K562 (cell line): Measurements from ENCODE around the gene PLSCR3. TPM values are rescaled to one million over a fixed set of nuclear protein-coding genes. Genes with fewer than 3 reads are reported as not detected.

ENCODE experiments used
- CCNT2 ChIP-seq: IDR thresholded peaks from 2 replicates; pipeline ENCODE4 v1.6.1; 2011; ENCODE audit warnings: borderline replicate concordance, low read depth, mild to moderate bottlenecking, moderate library complexity, mixed read lengths, low read length; ENCODE audit not compliant: insufficient read length; ENCODE audit errors: extremely low read depth
- EP400 ChIP-seq: fragments of 450-650 bp; IDR thresholded peaks from 2 replicates; pipeline ENCODE4 v1.6.1; 2017; ENCODE audit warnings: antibody characterized with exemption, mild to moderate bottlenecking, moderate library complexity
- MAZ ChIP-seq, 2 experiments: fragments of 450-650 bp in 1 of 2; sonication (generic) in 1 of 2; formaldehyde crosslinking; IDR thresholded peaks in 1 of 2; conservative IDR thresholded peaks in 1 of 2; 2 replicates each; pipeline versions ENCODE4 v1.4.0 to v1.5.0; 2020; ENCODE audit warnings: mild to moderate bottlenecking in 1 of 2, missing genetic modification reagents in 1 of 2
- MEF2A ChIP-seq: IDR thresholded peaks from 2 replicates; pipeline ENCODE4 v1.6.1; 2011; ENCODE audit warnings: low read depth, mild to moderate bottlenecking, low read length, moderate library complexity; ENCODE audit not compliant: control insufficient read depth
- PCBP1 ChIP-seq: fragments of 200-400 bp; formaldehyde crosslinking; IDR thresholded peaks from 2 replicates; pipeline ENCODE4 v1.6.1; 2018; ENCODE audit warnings: mild to moderate bottlenecking, low read depth, low read length; ENCODE audit not compliant: poor library complexity, severe bottlenecking
- PHF8 ChIP-seq: fragments of 200-600 bp; sonication (generic); IDR thresholded peaks from 2 replicates; pipeline ENCODE4 v1.6.1; 2012; ENCODE audit warnings: mixed run types, mild to moderate bottlenecking, inconsistent platforms, low read length, moderate library complexity, borderline replicate concordance
- SMAD4 ChIP-seq: fragments of 250-450 bp; sonication (Bioruptor Pico); conservative IDR thresholded peaks from 2 replicates; pipeline ENCODE4 v1.8.0; 2021; ENCODE audit warnings: inconsistent platforms, mild to moderate bottlenecking, moderate library complexity
- TOE1 ChIP-seq, 2 experiments: fragments of 450-650 bp in 1 of 2; sonication (generic) in 1 of 2; formaldehyde crosslinking in 1 of 2; IDR thresholded peaks; 2 replicates each; pipeline versions ENCODE4 v1.7.1 to v1.8.0; 2016 to 2022; ENCODE audit warnings: borderline replicate concordance in 2 of 2, mild to moderate bottlenecking in 2 of 2, antibody characterized with exemption in 1 of 2, inconsistent platforms in 1 of 2, low read depth in 1 of 2, missing genetic modification reagents in 1 of 2, moderate library complexity in 1 of 2
- TSC22D4 ChIP-seq: fragments of 450-650 bp; IDR thresholded peaks from 2 replicates; pipeline ENCODE4 v1.6.1; 2016; ENCODE audit warnings: missing genetic modification characterization, missing biosample characterization, control low read depth
- XRCC3 ChIP-seq: fragments of 450-650 bp; IDR thresholded peaks from 2 replicates; pipeline ENCODE4 v1.6.1; 2017; ENCODE audit warnings: mild to moderate bottlenecking, moderate library complexity
- ZNF347 ChIP-seq: fragments of 450-650 bp; formaldehyde crosslinking; IDR thresholded peaks from 2 replicates; pipeline ENCODE4 v1.4.0; 2020; ENCODE audit warnings: low read depth, mild to moderate bottlenecking, moderate library complexity
- ZNF507 ChIP-seq: conservative IDR thresholded peaks from 2 replicates; pipeline ENCODE4 v1.6.1; 2017; ENCODE audit warnings: missing genetic modification characterization, missing compliant biosample characterization
- ZNF584 ChIP-seq: fragments of 200-800 bp; sonication (Bioruptor generic); IDR thresholded peaks from 2 replicates; pipeline ENCODE4 v1.6.1; 2016; ENCODE audit warnings: low read depth, mild to moderate bottlenecking, missing genetic modification characterization, missing compliant biosample characterization
- polyA plus RNA-seq, 8 experiments: library from polyadenylated mRNA; depleted of rRNA in 4 of 8; stranded (reverse) in 5 of 8; unstranded in 3 of 8; fragments of >200 nt; fragmentation: Nextera tagmentation in 2 of 8; fragmentation: Illumina TruSeq in 1 of 8; extraction: Ambion mirVana in 2 of 8; extraction: Trizol in 1 of 8; gene quantifications; 2 replicates each; pipeline versions ENCODE4 v1.2.1 to v1.2.3, GENCODE V29; 2011 to 2014; ENCODE audit warnings: inconsistent platforms in 1 of 8, missing spikeins in 1 of 8
- total RNA-seq, 7 experiments: library from RNA; depleted of rRNA in 6 of 7; stranded (reverse); fragments of >200 nt in 6 of 7; fragmentation: Illumina TruSeq in 2 of 7; extraction: Trizol in 2 of 7; gene quantifications; 2 replicates each; pipeline versions ENCODE4 v1.2.1 to v1.2.3, GENCODE V29; 2011 to 2021; ENCODE audit warnings: low replicate concordance in 1 of 7
- TF ChIP-seq, protein P1 (sequence below): sonication (generic); formaldehyde crosslinking; IDR thresholded peaks from 2 replicates; pipeline ENCODE4 v1.8.1; 2023; ENCODE audit warnings: mild to moderate bottlenecking, missing genetic modification reagents, moderate library complexity
- TF ChIP-seq, protein P2 (sequence below): fragments of 450-650 bp; IDR thresholded peaks from 2 replicates; pipeline ENCODE4 v1.6.1; 2016; ENCODE audit warnings: low read depth, mild to moderate bottlenecking, moderate library complexity
- TF ChIP-seq, protein P3 (sequence below): sonication (generic); formaldehyde crosslinking; IDR thresholded peaks from 2 replicates; pipeline ENCODE4 v1.4.0; 2020; ENCODE audit warnings: mild to moderate bottlenecking, missing genetic modification reagents
- TF ChIP-seq, protein P4 (sequence below): fragments of 450-650 bp; formaldehyde crosslinking; IDR thresholded peaks from 2 replicates; pipeline ENCODE4 v1.4.0; 2020; ENCODE audit warnings: mild to moderate bottlenecking, mixed read lengths
- TF ChIP-seq, protein P5 (sequence below): IDR thresholded peaks from 2 replicates; pipeline ENCODE4 v1.6.1; 2016; ENCODE audit warnings: missing genetic modification characterization, missing compliant biosample characterization

PLSCR3 gene
- total and polyA plus RNA-seq, 9 of the 15 experiments (the other 6 are each of a cell fraction or from before 2014, with no cell fraction given), result 3.2 to 16.8 (median 4.5) TPM

DNA sequence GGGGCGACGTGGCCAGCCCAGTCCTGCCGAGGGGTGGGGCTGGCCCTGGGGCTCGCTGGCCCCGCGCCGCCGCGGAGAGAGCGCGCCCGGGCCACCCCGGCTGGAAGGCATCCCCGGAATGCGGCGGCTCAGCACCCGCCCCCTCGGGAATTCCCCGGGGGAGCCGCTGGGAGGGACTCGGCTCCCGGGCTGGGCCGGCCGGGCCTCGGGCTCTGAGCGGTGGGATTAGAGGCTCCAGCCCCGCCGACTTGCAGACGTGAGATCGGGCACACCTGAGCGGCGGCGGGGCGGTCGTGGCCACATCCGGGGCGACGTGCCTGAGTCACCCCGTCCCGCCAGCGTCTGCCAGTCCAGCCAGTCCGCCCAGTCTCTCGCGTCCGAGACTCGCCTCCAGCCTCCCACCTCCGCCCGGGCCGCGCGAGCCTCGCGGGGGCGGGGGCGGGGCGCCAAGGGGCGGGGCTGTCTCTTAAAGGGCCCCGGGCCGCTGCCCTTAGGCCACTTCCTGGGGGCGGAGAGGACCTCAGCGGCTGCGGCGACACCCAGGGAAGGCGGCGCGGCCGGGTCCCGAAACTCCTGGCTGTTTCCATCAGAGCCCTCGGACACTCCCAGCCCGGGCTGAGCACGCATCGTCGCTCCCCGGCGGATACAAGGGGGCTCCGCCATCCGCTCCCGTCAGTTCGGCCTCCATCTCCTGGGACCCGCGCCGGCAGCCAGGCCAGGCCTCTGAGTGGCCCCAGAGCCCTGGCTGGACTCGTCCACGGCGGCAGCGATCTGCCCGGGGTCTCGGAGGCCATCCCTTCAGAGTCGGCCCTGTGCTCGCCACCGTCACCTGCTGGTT lies 42.4 kb downstream of the PLSCR3 start, which contains the start of gene KCTD11 (continued):
- no peak for TF ChIP-seq XRCC3
- peak; percentile 93 for TF ChIP-seq SMAD4 (CRISPR knock-in tag)
- TF ChIP-seq, protein P1, sequence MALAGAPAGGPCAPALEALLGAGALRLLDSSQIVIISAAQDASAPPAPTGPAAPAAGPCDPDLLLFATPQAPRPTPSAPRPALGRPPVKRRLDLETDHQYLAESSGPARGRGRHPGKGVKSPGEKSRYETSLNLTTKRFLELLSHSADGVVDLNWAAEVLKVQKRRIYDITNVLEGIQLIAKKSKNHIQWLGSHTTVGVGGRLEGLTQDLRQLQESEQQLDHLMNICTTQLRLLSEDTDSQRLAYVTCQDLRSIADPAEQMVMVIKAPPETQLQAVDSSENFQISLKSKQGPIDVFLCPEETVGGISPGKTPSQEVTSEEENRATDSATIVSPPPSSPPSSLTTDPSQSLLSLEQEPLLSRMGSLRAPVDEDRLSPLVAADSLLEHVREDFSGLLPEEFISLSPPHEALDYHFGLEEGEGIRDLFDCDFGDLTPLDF (CRISPR knock-in tag), result no peak
- TF ChIP-seq TSC22D4 (tag), result no peak
- TF ChIP-seq, protein P2, sequence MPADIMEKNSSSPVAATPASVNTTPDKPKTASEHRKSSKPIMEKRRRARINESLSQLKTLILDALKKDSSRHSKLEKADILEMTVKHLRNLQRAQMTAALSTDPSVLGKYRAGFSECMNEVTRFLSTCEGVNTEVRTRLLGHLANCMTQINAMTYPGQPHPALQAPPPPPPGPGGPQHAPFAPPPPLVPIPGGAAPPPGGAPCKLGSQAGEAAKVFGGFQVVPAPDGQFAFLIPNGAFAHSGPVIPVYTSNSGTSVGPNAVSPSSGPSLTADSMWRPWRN, result no peak
- TF ChIP-seq ZNF507 (tag), result no peak
- peak; percentile 19 for TF ChIP-seq CCNT2
- TF ChIP-seq ZNF584 (CRISPR knock-in tag), result no peak
- TF ChIP-seq MEF2A, result no peak
- TF ChIP-seq, protein P3, sequence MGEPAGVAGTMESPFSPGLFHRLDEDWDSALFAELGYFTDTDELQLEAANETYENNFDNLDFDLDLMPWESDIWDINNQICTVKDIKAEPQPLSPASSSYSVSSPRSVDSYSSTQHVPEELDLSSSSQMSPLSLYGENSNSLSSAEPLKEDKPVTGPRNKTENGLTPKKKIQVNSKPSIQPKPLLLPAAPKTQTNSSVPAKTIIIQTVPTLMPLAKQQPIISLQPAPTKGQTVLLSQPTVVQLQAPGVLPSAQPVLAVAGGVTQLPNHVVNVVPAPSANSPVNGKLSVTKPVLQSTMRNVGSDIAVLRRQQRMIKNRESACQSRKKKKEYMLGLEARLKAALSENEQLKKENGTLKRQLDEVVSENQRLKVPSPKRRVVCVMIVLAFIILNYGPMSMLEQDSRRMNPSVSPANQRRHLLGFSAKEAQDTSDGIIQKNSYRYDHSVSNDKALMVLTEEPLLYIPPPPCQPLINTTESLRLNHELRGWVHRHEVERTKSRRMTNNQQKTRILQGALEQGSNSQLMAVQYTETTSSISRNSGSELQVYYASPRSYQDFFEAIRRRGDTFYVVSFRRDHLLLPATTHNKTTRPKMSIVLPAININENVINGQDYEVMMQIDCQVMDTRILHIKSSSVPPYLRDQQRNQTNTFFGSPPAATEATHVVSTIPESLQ (CRISPR knock-in tag), result no peak
- TF ChIP-seq, protein P4, sequence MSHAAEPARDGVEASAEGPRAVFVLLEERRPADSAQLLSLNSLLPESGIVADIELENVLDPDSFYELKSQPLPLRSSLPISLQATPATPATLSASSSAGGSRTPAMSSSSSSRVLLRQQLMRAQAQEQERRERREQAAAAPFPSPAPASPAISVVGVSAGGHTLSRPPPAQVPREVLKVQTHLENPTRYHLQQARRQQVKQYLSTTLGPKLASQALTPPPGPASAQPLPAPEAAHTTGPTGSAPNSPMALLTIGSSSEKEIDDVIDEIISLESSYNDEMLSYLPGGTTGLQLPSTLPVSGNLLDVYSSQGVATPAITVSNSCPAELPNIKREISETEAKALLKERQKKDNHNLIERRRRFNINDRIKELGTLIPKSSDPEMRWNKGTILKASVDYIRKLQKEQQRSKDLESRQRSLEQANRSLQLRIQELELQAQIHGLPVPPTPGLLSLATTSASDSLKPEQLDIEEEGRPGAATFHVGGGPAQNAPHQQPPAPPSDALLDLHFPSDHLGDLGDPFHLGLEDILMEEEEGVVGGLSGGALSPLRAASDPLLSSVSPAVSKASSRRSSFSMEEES (CRISPR knock-in tag), result no peak
- TF ChIP-seq MAZ (CRISPR knock-in tag; conservative IDR thresholded peaks at IDR 0.05 in 1 of 2, IDR thresholded peaks at IDR 0.05 in 1 of 2), result peak; percentile 16 to 59; a peak in 3 of 4 replicates
- no peak for TF ChIP-seq EP400
- no peak for TF ChIP-seq ZNF347 (CRISPR knock-in tag)
- 0 out of 2 replicates have a peak, but pooled peaks have one; percentile 22 for TF ChIP-seq TOE1 (IDR thresholded peaks at IDR 0.05; ENCODE audit: borderline replicate concordance)
- TF ChIP-seq TOE1 (CRISPR knock-in tag; IDR thresholded peaks at IDR 0.05; ENCODE audit: borderline replicate concordance, low read depth), result no peak
- TF ChIP-seq PCBP1, result no peak
- TF ChIP-seq PHF8, result peak; percentile 57; the same call in 1 of the 2 replicates
- TF ChIP-seq, protein P5, sequence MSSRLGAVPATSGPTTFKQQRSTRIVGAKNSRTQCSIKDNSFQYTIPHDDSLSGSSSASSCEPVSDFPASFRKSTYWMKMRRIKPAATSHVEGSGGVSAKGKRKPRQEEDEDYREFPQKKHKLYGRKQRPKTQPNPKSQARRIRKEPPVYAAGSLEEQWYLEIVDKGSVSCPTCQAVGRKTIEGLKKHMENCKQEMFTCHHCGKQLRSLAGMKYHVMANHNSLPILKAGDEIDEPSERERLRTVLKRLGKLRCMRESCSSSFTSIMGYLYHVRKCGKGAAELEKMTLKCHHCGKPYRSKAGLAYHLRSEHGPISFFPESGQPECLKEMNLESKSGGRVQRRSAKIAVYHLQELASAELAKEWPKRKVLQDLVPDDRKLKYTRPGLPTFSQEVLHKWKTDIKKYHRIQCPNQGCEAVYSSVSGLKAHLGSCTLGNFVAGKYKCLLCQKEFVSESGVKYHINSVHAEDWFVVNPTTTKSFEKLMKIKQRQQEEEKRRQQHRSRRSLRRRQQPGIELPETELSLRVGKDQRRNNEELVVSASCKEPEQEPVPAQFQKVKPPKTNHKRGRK (tag), result no peak
